Globus pallidus (tissue), 1 donor: Measurements from ENCODE around the gene DENND4A.

Experiments used
- DNase-seq: peaks from one replicate; pipeline ENCODE4 v3.0.0-alpha.2; 2015; ENCODE audit warnings: low spot score

The DENND4A gene

DNA sequence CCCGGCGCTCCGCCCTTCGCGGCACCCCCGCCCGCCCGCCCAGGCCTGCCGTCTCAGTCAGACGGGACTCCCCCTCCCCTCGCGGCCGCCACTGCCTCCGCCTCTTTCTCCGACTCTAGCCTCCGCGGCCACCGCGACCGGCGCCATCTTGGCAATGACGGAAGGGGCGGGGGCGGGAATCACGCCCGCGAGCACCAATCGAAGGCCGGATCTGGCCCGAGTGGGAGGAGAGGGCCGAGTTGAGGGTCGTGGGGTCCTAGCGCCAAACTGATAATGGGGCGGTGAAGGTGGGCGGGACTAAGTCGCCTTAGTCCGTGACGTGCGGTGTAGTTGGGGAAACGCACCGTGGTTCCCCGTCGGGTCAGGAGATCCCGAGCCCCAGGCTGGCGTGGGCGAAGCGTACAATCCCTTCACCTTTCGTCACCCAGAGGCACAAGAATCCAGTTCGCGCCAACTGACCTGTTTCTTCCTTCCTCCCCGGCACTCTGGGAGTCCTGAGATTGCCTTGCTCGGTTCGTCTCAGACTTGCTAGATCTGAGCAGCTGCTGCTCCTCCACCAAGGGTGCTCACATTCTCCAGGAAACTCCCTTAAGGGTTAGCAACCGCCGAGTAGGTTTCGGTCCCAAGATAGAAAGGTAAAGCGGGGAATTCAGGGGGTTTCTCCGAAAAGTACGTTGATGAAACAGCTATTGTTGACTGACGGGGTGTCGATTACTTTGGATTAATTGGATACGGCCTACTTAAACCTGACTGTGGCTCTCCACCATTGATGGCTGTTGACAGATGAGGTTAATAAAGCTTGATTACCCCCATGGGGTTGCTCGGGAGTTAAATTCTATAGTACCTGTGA is at the start of gene DENND4A:
TSS of gene DENND4A (minus strand) at position 156 of the 850 bp plus-strand sequence. CDS start 35,843 bp downstream, outside the sequence.
- DNase-seq: peak; percentile 96

DNA sequence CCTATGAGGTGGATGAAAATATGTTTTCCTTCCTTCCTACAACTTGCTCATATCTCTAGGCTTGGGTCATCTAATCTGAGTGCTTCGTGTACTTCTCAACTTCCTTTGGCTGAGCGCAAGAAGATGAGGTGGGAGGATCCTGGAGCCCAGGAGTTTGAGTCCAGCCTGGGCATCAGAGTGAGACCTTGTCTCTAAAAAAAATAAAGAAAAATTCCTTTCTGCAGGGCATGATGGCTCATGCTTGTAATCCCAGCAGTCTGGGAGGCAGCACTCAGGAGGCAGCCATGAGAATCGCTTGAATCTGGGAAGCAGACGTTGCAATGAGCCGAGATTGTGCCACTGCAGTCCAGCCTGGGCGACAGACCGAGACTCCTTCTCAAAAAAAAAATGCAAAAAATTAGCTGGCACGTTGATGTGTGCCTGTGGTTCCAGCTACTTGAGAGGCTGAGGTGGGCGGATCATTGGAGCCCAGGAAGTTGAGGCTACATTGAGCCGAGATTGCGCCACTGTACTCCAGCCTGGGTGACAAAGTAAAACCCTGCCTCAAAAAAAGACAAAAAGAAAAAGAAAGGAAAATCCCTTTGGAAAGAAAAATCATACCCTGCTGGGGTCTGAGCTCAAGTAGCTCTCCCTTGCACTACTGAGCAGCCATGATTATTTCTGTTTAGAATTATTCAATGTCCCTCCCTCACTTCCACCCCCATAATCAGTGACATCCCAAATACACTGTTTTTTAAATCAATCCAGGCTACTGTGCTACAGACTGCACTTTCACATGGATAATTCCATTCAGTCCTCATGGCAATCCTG is 49.2 kb upstream of the DENND4A start:
- no peak for DNase-seq

DNA sequence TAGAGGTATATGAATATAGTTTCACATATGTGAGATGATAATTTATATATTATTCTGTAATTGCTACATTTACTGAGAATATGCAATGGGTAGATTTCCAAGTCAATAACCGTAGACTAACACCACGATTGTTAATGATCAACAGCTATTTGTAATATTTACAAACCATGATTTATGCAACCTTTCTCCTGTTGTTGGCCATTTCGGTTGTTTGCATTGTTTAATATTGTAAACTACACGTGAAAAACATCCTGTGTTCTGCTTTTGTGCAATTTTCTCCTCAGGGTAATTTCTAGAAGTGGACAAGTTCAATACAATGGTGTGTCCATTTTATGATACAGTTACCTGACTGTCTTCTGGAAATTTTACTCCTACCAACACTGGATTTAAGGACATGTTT is 47.9 kb upstream of the DENND4A start:
- DNase-seq: no peak

DNA sequence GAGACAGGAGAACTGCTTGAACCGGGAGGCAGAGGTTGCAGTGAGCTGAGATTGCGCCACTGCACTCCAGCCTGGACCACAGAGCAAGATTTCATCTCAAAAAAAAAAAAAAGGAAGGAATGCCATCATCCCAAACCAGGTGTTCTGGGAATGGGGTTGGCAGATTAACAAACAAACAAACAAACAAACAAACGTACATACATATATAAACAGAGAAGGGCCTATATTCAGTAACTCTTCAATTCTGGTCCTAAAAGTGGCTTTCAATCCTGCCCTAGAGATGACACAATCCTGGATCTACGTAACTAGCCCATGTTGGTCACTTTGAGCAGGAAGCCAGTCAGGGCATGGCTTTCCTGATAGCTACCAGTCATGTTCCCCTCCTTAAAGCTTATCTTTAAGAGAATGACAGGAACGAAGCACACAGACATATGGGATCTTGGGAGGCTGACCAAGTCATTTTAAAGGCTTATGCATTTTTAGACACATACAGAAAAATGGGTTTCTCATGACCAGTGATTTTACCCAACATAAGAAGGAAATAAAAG is 47.3 kb upstream of the DENND4A start:
- no peak for DNase-seq

DNA sequence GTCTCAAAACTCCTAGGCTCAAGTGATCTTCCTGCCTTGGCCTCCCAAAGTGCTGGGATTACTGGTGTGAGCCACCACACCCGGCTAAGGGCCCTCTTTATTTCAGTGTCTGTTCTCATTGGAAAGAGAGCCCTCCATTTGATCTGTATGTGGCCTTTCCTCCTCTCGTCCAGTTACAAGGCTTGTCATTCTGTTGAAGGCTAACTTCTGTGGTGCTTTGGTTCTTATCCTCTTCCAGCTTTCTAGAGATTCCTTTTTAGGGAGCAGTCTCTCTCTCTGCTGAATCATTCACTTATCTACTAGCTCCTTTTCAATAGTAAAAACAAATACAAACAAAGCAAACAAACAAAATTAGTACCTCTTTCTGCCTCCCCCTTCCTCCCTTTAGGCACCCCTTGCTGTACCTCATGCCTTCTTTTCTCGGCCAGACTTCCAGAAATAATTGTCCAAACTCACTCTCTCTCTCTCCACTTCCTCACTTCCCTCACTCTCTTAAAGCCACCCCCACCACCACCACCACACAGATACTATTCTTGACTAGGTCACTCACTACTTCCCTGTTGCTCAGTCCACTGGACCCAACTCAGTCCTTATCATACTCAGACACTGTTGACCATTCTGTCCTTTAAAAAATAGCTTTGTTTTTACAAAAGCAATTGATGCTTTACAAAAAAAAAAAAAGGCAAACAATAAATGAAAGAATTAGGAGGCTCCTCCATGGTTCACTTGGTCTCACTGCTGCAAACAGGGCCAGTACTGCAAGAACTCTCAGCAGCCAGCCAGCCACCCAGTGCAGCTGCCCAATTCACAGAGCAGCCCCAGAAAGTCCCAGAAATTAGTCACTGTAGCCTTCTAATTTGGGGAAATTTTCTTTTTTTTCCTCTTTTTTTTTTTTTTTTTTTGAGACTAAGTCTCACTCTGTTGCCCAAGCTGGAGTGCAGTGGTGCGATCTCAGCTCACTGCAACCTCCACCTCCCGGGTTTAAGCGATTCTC is 45.5 kb upstream of the DENND4A start:
- peak; percentile 52 for DNase-seq

DNA sequence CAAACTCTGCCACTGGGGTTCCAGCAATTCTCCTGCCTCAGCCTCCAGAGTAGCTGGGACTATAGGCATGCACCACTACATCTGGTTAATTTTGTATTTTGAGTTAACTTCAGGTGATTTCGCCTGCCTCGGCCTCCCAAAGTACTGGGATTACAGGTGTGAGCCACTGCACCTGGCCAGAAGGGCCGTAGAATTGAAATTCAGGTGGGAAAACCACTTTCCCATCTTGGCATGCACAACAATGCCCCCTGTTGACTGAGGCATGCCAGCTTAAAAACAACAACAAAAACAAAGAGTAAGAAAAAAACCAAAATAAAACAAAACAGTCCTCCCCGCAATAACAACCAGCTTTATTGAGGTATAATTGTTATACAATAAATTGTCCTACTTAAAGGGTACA is 44.6 kb upstream of the DENND4A start:
- no peak for DNase-seq

DNA sequence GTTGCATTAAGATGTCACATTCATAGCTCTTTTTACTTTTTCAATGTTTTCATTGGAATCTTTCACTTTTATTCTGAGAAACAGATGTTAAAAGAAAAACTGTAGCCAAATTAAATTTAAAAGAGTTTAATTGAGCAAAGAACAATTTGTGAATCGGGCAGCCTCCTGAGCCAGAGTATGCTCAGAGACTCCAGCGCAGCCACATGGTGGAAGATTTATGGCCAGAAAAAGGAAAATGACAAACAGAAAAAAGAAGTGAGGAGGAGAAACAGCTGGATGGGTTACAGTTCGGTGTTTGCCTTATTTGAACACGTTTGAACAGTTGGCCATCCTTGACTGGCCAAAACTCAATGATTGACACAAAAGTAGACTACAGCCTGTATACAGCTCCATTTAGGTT is 43.4 kb upstream of the DENND4A start:
- no peak for DNase-seq

DNA sequence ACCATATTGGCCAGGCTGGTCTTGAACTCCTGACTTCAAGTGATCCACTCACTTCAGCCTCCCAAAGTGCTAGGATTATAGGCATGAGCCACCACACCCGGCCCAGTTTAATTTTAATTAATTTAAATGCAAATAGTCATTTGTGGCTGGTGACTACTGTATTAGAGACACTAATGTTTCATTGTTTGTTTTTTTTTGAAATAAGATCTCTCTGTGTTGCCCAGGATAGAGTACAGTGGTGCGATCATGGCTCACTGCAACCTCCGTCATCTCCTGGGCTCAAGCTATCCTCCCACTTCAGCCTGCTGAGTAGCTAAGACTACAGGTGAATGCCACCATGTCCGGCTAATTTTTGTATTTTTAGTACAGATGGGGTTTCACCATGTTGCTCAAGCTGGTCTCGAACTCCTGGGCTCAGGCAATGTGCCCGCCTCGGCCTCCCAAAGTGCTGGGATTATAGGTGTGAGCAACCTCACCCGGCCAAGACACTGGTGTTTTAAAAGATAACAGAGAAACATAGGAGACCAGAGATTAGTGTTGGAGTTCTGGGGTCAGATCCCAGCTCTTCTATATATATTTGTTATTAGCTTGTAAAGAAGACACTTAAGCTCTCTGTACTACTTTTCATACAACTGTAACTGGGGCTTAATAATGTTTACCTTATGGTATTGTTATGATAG is 42.6 kb upstream of the DENND4A start:
- no peak for DNase-seq

DNA sequence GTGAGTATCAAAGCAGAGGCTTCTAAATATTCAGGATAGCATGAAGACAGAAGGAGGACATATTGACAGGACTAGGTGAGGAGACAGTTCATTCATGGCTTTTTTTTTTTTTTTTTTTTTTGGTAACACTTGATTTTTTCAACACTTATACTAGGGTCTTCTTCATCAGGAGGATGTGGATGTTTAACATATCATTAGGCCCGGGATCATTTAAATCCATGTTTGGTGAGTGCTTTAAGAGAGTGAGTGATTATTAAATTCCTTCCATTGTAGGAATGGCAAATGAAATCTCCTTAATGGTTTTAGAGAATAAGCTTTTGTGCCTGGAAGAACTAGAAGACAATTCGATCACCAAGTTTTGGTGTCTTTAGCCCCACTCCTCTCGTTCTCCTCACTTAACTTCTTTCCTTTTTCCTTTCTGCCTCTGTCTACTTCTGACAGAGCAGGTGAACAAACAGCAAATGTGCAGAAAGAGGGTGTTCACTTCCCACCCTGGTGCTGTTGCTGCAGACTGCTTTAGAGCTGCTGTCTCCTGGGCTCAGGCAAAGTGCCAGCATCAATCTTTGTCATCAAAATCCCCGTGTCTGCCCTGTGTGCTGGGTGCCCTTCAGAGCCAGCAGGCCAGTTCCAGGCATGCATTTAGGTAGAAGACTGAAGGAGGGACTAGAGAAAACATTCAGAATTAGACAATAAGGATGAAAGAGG is 41.6 kb upstream of the DENND4A start:
- DNase-seq: no peak

DNA sequence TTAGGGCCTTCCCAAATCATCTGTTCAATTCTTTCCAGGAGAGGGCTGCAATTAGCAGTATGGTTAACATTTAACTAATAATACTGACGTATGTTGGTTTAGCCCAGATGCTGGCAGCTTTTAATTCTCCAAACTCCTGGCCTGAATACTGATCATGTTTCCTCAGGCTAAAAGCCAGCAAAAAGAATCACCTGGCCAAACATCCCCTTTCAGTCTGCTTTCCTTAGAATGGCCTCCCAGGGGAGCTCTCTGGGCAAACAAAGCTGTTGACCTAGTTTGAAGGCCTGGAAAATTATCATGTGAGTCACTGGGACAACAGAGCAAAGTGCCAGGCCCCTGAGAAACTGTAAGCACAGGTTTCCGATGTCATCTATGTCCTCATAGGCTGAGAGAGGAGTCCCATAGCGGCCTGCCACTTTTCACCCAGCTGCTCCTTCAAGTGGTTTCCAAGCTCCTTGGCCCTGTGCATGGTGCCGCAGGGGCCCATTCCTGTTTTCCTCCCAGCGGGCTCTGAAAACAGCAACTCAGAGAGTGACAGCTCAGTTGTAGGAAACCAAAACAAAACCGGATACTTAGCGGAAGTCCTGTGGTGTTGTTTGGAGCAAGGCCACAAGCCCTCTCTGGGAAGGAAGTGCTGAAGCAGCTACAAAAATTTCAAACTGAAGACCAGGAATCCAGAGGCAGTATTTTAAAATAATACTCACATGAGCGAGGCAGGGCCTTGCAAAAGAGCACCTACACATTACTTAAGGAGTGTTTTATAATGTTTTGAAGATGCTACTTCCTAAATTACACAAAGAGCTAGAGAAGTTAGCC is 40.7 kb upstream of the DENND4A start:
- DNase-seq: peak; percentile 78

DNA sequence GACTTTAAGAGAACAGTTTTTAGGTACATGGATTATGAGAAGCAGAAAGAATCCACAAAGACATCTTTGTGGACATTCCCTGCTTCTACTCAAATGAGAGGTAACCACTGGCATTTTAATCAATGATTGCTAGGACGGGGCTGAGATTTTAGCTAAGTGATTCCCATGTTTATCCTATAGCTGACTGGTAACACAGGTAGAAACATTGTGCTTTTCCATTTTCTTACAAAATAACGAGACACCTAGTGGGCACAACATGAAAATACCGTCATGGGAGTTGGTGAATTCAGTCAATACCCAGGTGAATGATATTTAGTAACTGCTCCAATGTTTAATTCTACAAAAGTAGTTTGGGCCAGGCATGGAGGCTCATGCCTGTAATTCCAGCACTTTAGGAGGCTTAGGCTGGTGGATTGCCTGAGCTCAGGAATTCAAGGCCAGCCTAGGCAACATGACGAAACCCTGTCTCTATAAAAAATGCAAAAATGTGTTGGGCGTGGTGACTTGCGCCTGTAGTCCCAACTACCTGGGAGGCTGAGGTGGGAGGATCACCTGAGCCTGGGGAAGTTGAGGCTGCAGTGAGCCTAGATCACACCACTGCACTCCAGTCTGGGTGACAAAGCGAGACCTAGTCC is 37.2 kb upstream of the DENND4A start:
- DNase-seq: no peak

DNA sequence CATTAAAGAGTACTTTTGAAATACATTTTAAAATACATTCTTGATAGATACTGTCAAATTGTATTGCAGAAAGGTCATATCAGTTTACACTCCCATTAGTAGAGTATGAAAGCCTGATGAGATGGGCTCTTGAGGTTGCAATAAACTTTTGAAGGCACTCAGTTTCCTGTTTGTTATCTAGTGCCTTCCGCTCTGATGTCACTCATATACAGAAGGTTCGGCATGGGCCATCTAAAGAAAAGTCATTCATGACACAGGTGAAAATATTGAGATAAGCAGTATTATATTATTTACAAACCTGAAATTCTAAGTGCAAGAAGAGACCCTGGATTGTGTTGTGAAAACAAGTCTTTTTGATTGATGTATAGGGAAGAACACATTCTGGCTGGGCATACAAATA is 36.5 kb upstream of the DENND4A start:
- DNase-seq: no peak

DNA sequence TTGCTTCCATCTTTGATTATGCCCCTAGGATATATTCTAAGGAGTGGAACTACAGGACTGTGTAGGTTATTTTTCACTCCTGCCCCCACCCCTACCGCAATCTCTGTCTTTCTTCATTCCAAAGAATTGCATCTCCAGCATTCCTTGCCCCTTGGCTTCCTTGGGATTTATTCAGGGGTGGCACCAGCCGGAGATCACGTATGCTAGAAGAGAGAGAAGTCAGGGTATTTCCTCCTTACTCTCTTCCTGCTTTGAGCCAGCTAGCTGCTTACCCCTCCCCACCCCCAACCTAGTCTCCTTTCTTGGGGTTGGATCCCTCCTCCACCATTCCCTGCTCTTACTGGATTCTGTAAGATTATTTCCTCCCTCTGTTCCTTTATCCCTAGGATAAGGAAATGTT is 35.0 kb upstream of the DENND4A start:
- no peak for DNase-seq

DNA sequence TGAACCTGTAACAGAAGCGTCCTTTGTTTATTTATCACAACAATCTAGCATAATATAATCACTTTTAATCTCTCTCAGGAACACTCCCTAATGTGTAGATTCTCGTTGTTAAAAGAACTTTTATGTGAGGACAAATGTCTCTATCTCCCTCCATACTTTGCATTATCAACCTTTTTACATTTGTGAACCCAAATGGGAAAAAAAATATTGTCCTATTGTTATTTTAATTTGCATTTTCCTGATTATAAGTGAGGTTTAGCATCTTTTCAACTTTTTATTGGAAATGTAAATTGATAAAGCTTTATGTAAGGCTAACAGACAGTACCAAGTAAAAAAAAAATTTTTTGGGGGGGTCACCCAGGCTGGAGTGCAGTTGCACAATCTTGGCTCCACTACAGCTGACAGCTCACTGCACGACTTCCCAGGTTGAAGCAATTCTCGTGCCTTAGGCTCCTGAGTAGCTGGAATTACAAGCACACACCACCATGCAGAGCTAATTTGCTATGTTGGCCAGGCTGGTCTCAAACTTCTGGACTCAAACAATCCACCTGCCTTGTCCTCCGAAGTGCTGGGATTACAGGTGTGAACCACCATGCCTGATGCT is 33.0 kb upstream of the DENND4A start:
- no peak for DNase-seq

DNA sequence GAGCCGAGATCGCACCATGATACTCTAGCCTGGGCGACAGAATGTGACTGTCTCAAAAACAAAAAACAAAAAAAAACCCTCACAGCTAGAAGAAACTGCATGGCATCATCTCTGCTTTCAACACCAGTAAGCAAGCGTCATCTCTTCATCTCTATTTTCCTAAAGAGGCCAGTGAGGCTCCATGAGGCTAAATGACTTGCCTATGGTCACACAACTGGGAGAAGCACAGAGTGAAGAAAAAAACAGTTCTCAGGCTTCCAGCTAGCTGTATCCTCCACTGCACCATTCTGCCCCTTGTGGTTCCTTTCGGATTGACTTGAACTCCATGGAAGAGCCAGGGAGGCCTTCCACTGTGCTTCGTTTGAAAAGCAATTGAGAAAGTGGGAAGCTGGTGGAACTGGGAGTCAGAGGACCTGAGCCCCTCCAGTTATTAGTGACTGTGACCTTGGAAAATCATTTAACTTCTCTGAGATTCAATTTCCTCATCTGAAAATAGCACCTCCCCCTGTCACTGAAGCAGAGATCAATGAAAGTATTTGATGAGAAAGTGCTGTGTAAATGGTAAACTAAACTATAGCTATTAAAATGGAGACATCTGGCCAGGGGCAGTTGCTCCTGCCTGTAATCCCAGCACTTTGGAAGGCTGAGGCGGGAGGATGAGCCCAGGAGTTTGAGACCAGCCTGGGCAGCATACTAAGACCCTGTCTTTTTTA is 32.1 kb upstream of the DENND4A start:
- peak; percentile 68 for DNase-seq

DNA sequence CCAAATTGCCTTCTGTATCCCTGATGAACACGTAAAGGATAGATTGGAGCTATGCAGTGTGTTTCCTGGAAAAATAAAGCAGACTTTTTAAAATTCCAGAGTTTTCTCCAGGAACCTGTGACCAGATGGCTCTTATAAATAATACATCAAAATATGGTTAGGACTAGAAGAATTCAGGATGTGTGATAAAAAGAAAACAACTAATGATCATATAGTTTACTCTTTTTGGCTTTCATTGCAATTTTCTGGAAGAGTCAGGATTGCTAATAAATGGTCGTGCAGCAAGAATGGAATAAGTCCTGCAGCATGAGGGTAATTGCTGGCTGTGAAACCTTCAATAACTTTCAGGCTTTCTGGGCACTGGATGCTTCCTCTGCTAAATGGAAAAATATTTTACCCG is 30.2 kb upstream of the DENND4A start:
- no peak for DNase-seq

DNA sequence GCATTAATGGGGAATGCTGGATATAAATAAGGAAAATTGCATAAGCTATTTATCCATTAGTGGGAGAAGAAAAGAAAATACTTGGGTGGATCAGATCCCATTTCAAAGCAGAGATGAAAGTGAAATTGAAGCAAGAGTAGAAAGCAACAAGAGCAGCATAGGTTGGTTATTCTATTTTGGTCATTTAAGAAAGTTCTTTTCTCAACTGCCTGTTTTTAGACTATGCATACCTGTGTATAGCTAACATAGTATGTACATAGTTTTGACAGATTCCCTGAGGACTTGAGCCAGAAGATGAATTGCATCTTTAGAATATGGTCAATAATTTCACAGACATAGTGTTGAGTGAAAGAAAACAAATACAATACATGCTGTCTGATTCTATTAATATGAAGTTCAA is 29.0 kb upstream of the DENND4A start:
- DNase-seq: no peak

DNA sequence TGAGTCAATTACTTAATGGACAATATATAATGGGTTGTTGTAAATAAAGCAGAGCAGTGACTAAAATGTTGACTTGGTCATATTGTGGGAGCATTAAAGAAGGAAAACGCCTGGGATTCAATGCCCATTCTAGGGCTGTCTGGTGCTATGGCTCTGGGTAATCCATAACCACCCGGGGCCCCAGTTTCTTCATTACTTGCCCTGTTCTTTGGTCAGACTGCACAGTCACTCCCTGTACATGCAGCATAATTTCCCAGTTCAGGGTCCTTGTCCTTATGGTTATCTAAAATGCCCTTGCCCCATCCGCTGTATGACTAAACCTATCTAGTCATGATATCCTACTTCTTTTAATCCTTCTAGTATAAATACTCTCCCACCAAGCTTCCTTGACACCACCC is 27.5 kb upstream of the DENND4A start:
- DNase-seq: no peak
